Smooth muscle cell (in vitro differentiated cells): ENCODE data around the gene CCDC83. TPM values are rescaled to one million over a fixed set of nuclear protein-coding genes. Genes with fewer than 3 reads are reported as not detected.
A peak's percentile ranks its signal among the peaks of the same experiment; 100 is the strongest.

Source experiments
- DNase-seq: peaks from one replicate; lab custom pipeline; 2025; ENCODE audit not compliant: unreplicated experiment; lab: John Stamatoyannopoulos, UW
- H2AFZ ChIP-seq: fragments of 200-600 bp; sonication (generic); 2 replicates; pipeline ENCODE4 v1.6.0; 2016; ENCODE audit warnings: antibody characterized with exemption, low read depth, mild to moderate bottlenecking
- H3F3A ChIP-seq: fragments of 200-600 bp; sonication (generic); 2 replicates; pipeline ENCODE4 v1.6.0; 2017; ENCODE audit warnings: antibody characterized with exemption, low read depth
- H3K27ac ChIP-seq: fragments of 200-600 bp; sonication (generic); 2 replicates; pipeline ENCODE4 v1.5.1; 2016; ENCODE audit warnings: low read depth, mild to moderate bottlenecking
- H3K27me3 ChIP-seq: fragments of 200-600 bp; sonication (generic); 2 replicates; pipeline ENCODE4 v1.6.1; 2016; ENCODE audit warnings: low read depth, mild to moderate bottlenecking
- H3K36me3 ChIP-seq: fragments of 200-600 bp; sonication (generic); 2 replicates; pipeline ENCODE4 v1.5.1; 2016; ENCODE audit warnings: low read depth
- H3K4me1 ChIP-seq: fragments of 200-600 bp; sonication (generic); 2 replicates; pipeline ENCODE4 v1.5.1; 2016; ENCODE audit warnings: low read depth
- H3K4me2 ChIP-seq: fragments of 200-600 bp; sonication (generic); 2 replicates; pipeline ENCODE4 v1.6.0; 2016; ENCODE audit warnings: mild to moderate bottlenecking
- H3K4me3 ChIP-seq: fragments of 200-600 bp; sonication (generic); 2 replicates; pipeline ENCODE4 v1.5.1; 2016; ENCODE audit warnings: mild to moderate bottlenecking
- H3K79me2 ChIP-seq: fragments of 200-600 bp; sonication (generic); 2 replicates; pipeline ENCODE4 v1.6.0; 2016; ENCODE audit warnings: low read depth, mild to moderate bottlenecking
- H3K9ac ChIP-seq: fragments of 200-600 bp; sonication (generic); 2 replicates; pipeline ENCODE4 v1.6.0; 2016; ENCODE audit warnings: low read depth
- H3K9me3 ChIP-seq: fragments of 200-600 bp; sonication (generic); replicated peaks from 2 replicates; pipeline ENCODE4 v1.5.1; 2016; ENCODE audit warnings: low read depth
- H4K20me1 ChIP-seq: fragments of 200-600 bp; sonication (generic); 2 replicates; pipeline ENCODE4 v1.6.0; 2016; ENCODE audit warnings: low read depth
- CTCF ChIP-seq: fragments of 200-600 bp; sonication (generic); IDR thresholded peaks from 2 replicates; pipeline ENCODE4 v1.5.1; 2017; ENCODE audit warnings: borderline replicate concordance, mild to moderate bottlenecking, antibody characterized with exemption; ENCODE audit not compliant: insufficient read depth, poor library complexity, severe bottlenecking
- WGBS: methylation state at CpG from one replicate; pipeline ENCODE4 v1.1.7; 2016; ENCODE audit warnings: low lambda C conversion rate; 5-methylcytosine and 5-hydroxymethylcytosine counted together
- polyA plus RNA-seq: library from polyadenylated mRNA; unstranded; fragments of >200 nt; fragmentation: Nextera tagmentation; extraction: Ambion mirVana; gene quantifications from 2 replicates; pipeline ENCODE4 v1.2.1, GENCODE V29; 2016
- total RNA-seq: library from RNA; depleted of rRNA; stranded (reverse); fragments of >200 nt; gene quantifications from 2 replicates; pipeline ENCODE4 v1.2.3, GENCODE V29; 2014

The CCDC83 gene
- total and polyA plus RNA-seq, 2 experiments from 2014 or later, result not detected

GRCh38 chr11:85821636-85822035 lies 33.5 kb upstream of the CCDC83 start:
- Histone ChIP-seq H3F3A (no peaks in the 10 kb centered on the region), H3K27me3 (no peaks in the 10 kb centered on the region), H3K36me3 (no peaks in the 10 kb centered on the region), H3K9ac (no peak overlapping the region), H3K4me2 (no peak overlapping the region), H3K4me3 (no peak overlapping the region), H3K79me2 (no peaks in the 10 kb centered on the region), H3K9me3 (no peaks in the 10 kb centered on the region), H3K27ac (no peak overlapping the region), H2AFZ (no peak overlapping the region), H3K4me1 (no peaks in the 10 kb centered on the region), H4K20me1 (no peaks in the 10 kb centered on the region)
- TF ChIP-seq CTCF, result no peak
- no peak for DNase-seq
- WGBS, result 100% methylated on average over 1 of the region's 1 CpG

- no peak for TF ChIP-seq CTCF
- H3K4me3 ChIP-seq, result no peak overlapping the region
- H3F3A ChIP-seq, result peaks cover 7% of the 10 kb centered on the region
- no peak overlapping the region for H3K4me2 ChIP-seq
- peaks cover 4% of the 10 kb centered on the region for H3K4me1 ChIP-seq
- no peaks in the 10 kb centered on the region for H3K9me3 ChIP-seq
- no peaks in the 10 kb centered on the region for H3K27me3 ChIP-seq
- no peaks in the 10 kb centered on the region for H3K36me3 ChIP-seq
- no peak overlapping the region for H3K27ac ChIP-seq
- H2AFZ ChIP-seq, result no peak overlapping the region
- H4K20me1 ChIP-seq, result no peaks in the 10 kb centered on the region
- no peak for DNase-seq
- 90% methylated on average over 3 of the region's 3 CpGs for WGBS
- H3K9ac ChIP-seq, result no peak overlapping the region
- no peaks in the 10 kb centered on the region for H3K79me2 ChIP-seq
Observed at GRCh38 chr11:85822814-85823213, 32.4 kb upstream of the CCDC83 start.

- no peak for DNase-seq
- Histone ChIP-seq H3K79me2 (no peaks in the 10 kb centered on the region), H4K20me1 (no peaks in the 10 kb centered on the region), H3K4me3 (no peak overlapping the region), H2AFZ (no peak overlapping the region), H3K27me3 (no peaks in the 10 kb centered on the region), H3K9ac (no peak overlapping the region), H3K9me3 (no peaks in the 10 kb centered on the region), H3K4me1 (peaks cover 4% of the 10 kb centered on the region), H3K36me3 (no peaks in the 10 kb centered on the region), H3K4me2 (peak overlapping the region; percentile 71), H3K27ac (no peak overlapping the region), H3F3A (peaks cover 7% of the 10 kb centered on the region)
- WGBS, result 35% methylated on average over 2 of the region's 2 CpGs
- no peak for TF ChIP-seq CTCF
Observed at GRCh38 chr11:85823816-85824215, 31.4 kb upstream of the CCDC83 start.

GRCh38 chr11:85825616-85826015 lies 29.6 kb upstream of the CCDC83 start:
- DNase-seq, result no peak
- Histone ChIP-seq H3K4me1 (peaks cover 4% of the 10 kb centered on the region), H3K79me2 (no peaks in the 10 kb centered on the region), H3F3A (peaks cover 7% of the 10 kb centered on the region), H3K4me3 (no peak overlapping the region), H3K36me3 (no peaks in the 10 kb centered on the region), H2AFZ (no peak overlapping the region), H3K9me3 (no peaks in the 10 kb centered on the region), H3K27ac (no peak overlapping the region), H3K4me2 (no peak overlapping the region), H3K9ac (no peak overlapping the region), H3K27me3 (no peaks in the 10 kb centered on the region), H4K20me1 (no peaks in the 10 kb centered on the region)
- 81% methylated on average over 3 of the region's 3 CpGs for WGBS
- no peak for TF ChIP-seq CTCF
